NOMO-1 treated with dmso at 0.1 percent for 144 hours (cell line): ENCODE results near the gene HTR1B.

Experiments used
- DNase-seq: peaks from one replicate; lab custom pipeline; 2025; ENCODE audit not compliant: unreplicated experiment; lab: John Stamatoyannopoulos, UW

HTR1B gene

GRCh38 chr6:77456531-77457248, 6.6 kb downstream of the HTR1B start:
- no peak for DNase-seq

DNA sequence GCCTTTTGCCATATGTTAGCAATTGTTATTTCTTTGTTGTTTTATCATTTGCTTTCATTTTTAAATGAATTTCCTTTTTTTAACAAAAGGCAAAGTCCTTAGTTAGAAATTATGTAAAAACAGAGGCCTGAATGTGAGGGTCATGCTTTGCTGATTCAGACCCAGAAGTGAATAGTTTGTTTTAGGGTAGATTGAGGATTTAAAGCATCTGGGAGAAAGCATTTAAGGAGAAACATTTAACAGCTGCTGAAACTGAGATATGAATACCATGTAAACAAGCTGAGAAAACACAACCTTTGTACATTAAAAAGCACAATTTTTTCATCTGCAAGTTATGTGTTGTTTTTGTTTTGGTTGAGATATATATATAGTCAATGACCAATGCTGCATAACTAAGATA, 8.0 kb downstream of the HTR1B start:
- no peak for DNase-seq

- no peak for DNase-seq
These were observed 8.9 kb downstream of the HTR1B start for GRCh38 chr6:77454386-77454785.

- DNase-seq: no peak
These were observed 11.8 kb downstream of the HTR1B start for GRCh38 chr6:77451466-77451865.

DNA sequence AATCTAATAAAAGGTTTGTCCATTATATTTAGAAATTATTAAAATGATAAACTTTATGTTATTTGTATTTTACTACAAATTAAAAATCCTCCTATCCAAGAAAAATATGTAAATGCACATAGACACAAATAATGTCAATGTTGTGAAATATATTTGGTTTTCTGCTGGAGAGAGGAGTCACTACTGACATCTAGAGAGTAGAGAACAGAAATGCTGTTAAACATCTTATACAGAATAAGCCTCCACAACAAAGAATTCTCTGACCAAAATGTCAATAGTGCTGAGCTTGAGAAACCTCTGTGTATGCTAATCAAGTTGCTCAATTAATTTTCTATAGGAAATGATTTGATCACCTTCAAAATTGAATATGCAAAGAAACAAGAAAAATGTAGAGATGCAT, 12.4 kb downstream of the HTR1B start:
- no peak for DNase-seq

- no peak for DNase-seq
These were observed 14.7 kb downstream of the HTR1B start for GRCh38 chr6:77448546-77448945.

DNA sequence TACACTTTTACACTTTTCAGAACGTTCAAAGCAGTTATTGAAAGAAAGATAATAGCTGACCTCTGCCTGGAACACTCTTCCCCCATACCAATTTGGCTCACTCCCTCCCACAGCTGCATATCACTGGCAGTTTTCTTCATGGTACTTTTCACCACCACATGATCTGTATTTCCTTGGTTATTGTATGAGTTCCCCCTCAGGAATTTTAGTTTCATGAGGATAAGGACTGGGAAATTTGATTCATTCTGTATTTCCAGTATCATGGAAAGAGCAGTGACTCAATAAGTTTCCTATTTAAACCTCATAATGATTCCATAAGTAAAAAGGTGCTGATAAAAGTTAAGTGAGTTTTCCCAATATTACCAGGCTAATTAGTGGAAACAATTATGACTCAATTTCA, 16.0 kb downstream of the HTR1B start:
- no peak for DNase-seq

DNA sequence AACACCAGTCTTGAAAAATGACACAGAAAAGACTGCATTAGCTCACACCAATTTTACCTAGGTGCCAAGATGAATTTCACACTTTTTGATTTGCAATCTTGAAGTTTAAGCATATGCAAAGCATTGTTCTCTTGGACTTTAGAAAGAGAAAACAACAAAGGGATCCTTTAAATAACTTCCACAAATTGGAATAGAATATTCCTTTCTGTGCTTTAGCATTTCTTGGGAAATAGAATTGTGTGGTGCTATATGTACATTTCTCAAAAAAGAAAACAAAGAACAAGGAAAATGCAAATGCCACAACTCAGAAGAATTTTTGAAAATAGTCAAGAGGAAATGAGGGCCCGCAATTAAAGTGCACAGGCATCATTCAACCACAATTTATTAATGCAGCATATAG, 17.0 kb downstream of the HTR1B start:
- no peak for DNase-seq

DNA sequence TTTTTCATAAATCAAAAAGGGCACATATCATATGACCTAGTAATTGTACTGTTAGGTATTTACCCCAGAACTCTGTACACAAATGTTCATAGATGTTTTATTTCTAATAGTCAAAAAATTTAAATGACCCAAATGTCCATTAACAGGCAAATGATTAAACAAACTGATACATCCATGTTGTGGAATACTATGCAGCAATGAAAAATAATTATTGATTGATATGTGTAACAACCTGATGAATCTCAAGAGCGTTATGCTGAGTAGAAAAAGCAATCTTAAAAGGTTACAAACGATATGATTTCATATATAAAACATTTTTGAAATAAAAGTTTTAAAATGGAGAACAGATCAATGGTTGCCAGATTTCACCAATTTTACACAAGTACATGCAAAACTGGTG, 18.1 kb downstream of the HTR1B start:
- DNase-seq: no peak

DNA sequence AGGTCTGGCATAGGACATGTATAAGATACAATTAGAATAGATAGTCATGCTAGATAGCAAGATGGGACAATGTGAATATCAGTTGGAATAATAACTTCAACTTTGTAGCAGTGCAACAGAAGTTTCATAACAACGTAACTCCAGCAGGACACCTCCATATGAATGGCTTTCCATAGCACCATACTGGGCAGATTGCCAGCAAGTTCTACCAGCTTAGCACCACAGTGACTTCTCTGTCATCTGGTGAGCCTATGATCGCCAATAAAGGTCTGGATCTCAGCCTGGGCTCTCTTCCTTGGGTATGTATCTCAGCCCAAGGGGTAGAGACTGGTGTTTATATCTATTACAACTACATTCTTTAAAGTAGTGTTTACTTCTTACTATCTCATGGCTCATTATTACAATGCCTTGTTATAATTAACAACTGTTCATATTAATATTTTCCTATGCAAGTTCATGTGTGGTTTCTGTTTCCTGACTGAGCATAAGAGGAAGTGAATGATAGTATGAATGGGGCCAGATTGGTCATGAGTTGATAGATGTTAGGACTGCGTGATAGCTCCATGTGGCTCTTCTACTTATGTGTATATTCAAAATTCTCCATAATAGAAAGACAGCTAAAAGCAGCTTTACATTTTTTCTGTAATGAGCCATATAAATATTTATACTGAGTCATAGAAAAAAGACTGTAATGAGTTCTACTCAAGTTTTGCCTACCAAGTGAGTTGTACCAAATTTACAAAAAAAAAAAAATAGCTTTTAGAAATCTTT, 22.9 kb downstream of the HTR1B start:
- no peak for DNase-seq

- DNase-seq: no peak
These were observed 29.4 kb downstream of the HTR1B start for GRCh38 chr6:77433888-77434287.

DNA sequence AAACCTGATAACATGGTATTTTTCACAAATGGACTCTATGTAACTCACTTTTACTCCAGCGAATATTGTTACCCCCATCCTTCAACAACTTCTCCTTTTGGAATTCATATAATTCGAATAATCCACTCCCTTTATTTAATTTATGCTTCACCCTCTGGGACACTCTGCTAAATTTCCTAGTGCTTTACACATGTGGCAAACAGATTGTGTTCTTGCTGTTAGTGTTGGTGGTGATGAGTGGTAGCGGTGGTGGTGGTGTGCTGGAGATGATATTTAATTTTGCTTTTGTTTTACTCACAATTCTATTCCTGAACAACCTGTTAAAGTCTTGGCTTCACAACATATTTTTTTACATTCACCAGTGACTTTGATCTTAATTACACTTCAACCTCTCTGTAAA, 32.8 kb downstream of the HTR1B start:
- no peak for DNase-seq

DNA sequence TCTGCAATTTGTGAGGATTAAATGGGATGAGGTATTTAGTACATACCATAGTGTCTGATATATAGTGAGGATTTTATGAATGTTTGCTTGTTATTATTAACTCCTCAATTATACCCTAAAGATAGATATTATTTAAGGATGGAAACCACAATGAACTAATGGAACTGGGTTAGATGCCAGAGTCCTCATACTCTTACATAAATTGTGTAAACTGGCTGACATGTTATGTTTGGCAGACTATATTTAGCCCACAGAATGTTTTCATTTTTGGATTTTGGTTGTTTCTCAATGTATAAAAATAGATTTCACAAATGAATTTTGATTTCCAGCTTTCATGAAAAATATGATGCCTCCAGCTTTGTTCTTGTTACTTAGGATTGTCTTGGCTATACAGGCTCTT, 37.6 kb downstream of the HTR1B start:
- no peak for DNase-seq

DNA sequence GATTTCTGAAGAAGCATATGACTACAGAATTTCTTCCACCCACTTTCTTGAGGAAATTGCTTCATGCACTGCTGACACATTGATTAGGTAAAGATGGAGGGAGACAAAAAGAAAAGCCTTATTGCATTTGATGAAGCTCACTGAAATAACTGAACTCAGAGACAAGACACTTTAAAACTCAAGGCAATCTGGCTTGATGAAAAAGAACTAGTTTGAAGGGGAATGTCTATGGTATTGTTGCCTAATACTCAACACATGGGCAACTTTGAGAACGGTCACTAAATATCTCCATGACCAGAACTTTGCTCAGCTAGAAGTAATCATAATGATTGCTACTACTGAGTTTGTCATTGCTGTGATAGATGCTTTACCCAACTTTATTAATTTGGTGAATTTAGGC, 38.1 kb downstream of the HTR1B start:
- no peak for DNase-seq

GRCh38 chr6:77424761-77425160, 38.5 kb downstream of the HTR1B start:
- DNase-seq: no peak

DNA sequence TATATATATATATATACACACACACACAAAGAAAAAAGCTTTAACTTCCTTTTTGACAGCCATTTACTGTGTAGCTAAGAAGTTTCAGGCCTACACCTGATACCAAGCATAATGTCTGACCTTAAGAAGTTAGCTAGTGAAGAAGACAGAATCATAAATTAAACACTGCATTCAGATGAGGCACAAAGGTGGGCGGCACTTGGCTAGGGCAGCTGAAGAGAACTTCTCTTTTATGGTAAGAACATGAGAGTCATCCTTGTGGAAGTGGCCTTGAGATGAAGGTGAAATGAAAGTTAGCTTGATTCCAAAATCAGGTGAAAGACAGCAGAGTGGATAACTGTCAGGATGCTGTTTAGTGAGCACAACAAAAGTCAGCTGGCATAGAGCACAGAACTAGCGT, 46.5 kb downstream of the HTR1B start:
- DNase-seq: no peak

DNA sequence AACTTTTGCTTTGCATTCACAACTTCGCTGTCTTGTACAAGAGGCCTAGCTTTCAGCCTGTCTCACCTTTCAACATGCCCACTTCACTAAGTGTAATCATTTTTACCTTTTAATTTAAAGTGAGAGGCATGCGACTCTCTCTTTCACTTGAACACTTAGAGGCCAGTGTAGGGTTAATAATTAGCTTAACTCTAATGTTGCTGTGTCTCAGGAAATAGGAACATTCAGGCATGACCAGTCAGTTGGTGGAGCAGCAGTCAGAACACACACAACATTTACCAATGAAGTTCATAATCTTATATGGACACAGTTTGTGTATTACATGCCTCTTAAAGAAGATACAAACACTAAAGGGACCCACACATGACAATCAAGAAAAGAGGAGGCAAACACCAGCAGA, 47.6 kb downstream of the HTR1B start:
- no peak for DNase-seq
